ENCODE results near the gene PNKD.

PNKD gene

DNA sequence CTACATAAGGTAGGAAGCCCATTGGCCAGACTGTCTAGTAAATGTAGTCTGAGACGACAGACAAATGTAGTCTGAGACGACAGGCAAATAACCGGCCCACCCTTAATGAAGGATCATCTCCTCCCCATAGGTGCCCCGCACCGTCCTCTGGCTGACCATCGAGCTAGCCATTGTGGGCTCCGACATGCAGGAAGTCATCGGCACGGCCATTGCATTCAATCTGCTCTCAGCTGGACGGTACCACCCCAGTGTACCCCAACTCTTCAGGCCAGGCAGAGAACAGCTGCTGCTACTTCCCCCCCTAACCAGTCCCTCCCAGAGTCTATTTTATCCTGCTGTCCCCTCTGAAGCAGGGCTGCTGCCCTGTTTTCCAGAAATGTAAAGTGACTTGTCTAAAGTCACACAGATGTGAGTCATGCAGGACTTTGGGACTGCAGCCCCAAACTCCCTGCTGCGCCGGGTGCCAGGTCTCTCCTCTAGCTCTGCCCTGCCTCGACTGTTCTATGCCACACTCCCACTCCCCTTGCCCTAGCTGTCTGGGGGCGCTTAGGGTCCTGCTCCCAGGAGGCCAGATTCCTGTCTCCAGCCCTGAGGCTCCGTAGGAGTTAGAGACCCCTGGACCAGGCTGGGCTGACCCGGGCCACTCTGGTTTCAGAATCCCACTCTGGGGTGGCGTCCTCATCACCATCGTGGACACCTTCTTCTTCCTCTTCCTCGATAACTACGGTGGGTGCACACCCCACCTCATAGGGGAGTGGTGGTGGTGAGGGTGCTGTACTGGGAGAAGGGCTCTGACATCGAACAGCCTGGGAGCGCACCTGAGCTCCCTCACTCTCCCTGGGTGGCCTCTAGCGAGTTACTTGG is 116.4 kb downstream of the PNKD start:
- no peaks in the 10 kb centered on the region for H3K4me1 ChIP-seq (ENCODE audit: control insufficient read depth, insufficient read depth, low read length, poor library complexity, severe bottlenecking)
- H3K36me3 ChIP-seq (ENCODE audit: control insufficient read depth, insufficient read depth, low read length), result no peaks in the 10 kb centered on the region
- no peak overlapping the region for H3K27ac ChIP-seq (ENCODE audit: insufficient read depth, low read length, poor library complexity, severe bottlenecking)
- H3K4me3 ChIP-seq (ENCODE audit: insufficient read depth, low read depth, low read length, poor library complexity, severe bottlenecking), result no peak overlapping the region
- H3K9me3 ChIP-seq (ENCODE audit: control insufficient read depth, low read length), result no peaks in the 10 kb centered on the region
- no peaks in the 10 kb centered on the region for H3K27me3 ChIP-seq (replicated peaks; ENCODE audit: control insufficient read depth, insufficient read depth, low read length, poor library complexity, severe bottlenecking)
- no peak for DNase-seq

DNA sequence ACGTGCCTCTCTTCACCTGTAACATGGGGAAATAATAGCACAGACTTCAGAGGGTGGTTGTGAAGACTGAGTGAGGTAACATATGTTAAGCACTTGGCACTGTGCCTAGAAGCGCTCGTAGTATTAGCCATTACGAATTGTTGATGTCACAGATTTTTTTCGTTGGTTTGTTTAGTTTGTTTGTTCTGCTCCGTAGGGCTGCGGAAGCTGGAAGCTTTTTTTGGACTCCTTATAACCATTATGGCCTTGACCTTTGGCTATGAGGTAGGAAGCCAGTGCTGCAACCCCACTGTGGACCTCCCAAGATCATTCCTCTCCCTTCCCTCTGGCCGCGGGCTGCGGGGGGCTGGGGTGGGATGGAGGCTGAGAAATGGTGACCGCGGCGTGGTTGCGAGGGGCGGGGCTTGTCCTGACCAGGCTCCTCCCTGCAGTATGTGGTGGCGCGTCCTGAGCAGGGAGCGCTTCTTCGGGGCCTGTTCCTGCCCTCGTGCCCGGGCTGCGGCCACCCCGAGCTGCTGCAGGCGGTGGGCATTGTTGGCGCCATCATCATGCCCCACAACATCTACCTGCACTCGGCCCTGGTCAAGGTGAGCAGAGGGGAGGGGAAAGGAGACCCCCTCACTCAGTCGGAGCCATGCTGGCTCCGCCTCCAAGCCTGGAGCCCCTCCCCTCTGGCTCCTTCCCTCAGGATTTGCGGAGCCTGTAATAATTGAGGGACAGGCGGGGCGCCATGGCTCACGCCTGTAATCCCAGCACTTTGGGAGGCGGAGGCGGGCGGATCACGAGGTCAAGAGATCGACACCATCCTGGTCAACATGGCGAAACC is 117.3 kb downstream of the PNKD start:
- Histone ChIP-seq H3K4me1 (ENCODE audit: control insufficient read depth, insufficient read depth, low read length, poor library complexity, severe bottlenecking) (no peaks in the 10 kb centered on the region), H3K27ac (ENCODE audit: insufficient read depth, low read length, poor library complexity, severe bottlenecking) (no peak overlapping the region), H3K36me3 (ENCODE audit: control insufficient read depth, insufficient read depth, low read length) (no peaks in the 10 kb centered on the region), H3K9me3 (ENCODE audit: control insufficient read depth, low read length) (no peaks in the 10 kb centered on the region), H3K4me3 (ENCODE audit: insufficient read depth, low read depth, low read length, poor library complexity, severe bottlenecking) (no peak overlapping the region), H3K27me3 (replicated peaks; ENCODE audit: control insufficient read depth, insufficient read depth, low read length, poor library complexity, severe bottlenecking) (no peaks in the 10 kb centered on the region)
- no peak for DNase-seq

DNA sequence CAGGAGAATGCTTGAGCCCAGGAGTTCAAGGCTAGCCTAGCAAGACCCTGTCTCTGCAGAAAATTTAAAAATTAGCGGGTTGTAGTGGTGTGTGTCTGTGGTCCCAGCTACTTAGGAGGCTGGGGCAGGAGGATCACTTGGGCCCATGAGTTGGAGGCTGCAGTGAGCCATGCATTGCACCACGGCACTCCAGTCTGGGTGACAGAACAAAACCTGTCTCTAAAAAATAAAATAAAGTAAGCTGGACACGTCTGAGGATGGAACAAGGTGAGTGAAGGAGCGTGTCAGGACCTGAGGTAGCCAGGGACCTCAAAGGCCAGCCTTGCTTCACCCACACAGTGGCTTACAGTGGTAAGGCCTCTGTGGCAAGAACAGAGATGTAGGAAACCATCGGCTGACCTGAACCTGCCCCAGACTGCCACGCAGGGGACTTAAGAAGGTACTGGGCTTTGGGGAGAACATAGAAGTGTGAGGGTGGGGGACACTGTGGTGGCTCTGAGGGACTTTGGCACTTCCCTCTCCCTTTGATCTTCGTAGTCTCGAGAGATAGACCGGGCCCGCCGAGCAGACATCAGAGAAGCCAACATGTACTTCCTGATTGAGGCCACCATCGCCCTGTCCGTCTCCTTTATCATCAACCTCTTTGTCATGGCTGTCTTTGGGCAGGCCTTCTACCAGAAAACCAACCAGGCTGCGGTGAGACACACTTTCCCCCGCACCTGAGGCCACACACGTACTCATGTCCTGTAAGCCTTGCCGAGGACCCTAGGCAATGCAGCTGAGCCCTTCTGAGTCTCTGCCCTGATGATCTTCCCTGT is 119.2 kb downstream of the PNKD start:
- Histone ChIP-seq H3K4me1 (ENCODE audit: control insufficient read depth, insufficient read depth, low read length, poor library complexity, severe bottlenecking) (no peaks in the 10 kb centered on the region), H3K9me3 (ENCODE audit: control insufficient read depth, low read length) (no peaks in the 10 kb centered on the region), H3K36me3 (ENCODE audit: control insufficient read depth, insufficient read depth, low read length) (no peaks in the 10 kb centered on the region), H3K27ac (ENCODE audit: insufficient read depth, low read length, poor library complexity, severe bottlenecking) (no peak overlapping the region), H3K27me3 (replicated peaks; ENCODE audit: control insufficient read depth, insufficient read depth, low read length, poor library complexity, severe bottlenecking) (no peaks in the 10 kb centered on the region), H3K4me3 (ENCODE audit: insufficient read depth, low read depth, low read length, poor library complexity, severe bottlenecking) (no peak overlapping the region)
- no peak for DNase-seq

- no peak for DNase-seq
- H3K27ac ChIP-seq (ENCODE audit: insufficient read depth, low read length, poor library complexity, severe bottlenecking), result no peak overlapping the region
- H3K27me3 ChIP-seq (replicated peaks; ENCODE audit: control insufficient read depth, insufficient read depth, low read length, poor library complexity, severe bottlenecking), result no peaks in the 10 kb centered on the region
- no peaks in the 10 kb centered on the region for H3K9me3 ChIP-seq (ENCODE audit: control insufficient read depth, low read length)
- no peaks in the 10 kb centered on the region for H3K36me3 ChIP-seq (ENCODE audit: control insufficient read depth, insufficient read depth, low read length)
- peaks cover 3% of the 10 kb centered on the region for H3K4me1 ChIP-seq (ENCODE audit: control insufficient read depth, insufficient read depth, low read length, poor library complexity, severe bottlenecking)
- H3K4me3 ChIP-seq (ENCODE audit: insufficient read depth, low read depth, low read length, poor library complexity, severe bottlenecking), result no peak overlapping the region
These were observed 120.9 kb downstream of the PNKD start for GRCh38 chr2:218391202-218391601.

- H3K27me3 ChIP-seq (replicated peaks; ENCODE audit: control insufficient read depth, insufficient read depth, low read length, poor library complexity, severe bottlenecking), result no peaks in the 10 kb centered on the region
- no peak overlapping the region for H3K27ac ChIP-seq (ENCODE audit: insufficient read depth, low read length, poor library complexity, severe bottlenecking)
- DNase-seq, result no peak
- no peaks in the 10 kb centered on the region for H3K36me3 ChIP-seq (ENCODE audit: control insufficient read depth, insufficient read depth, low read length)
- no peak overlapping the region for H3K4me3 ChIP-seq (ENCODE audit: insufficient read depth, low read depth, low read length, poor library complexity, severe bottlenecking)
- no peaks in the 10 kb centered on the region for H3K9me3 ChIP-seq (ENCODE audit: control insufficient read depth, low read length)
- H3K4me1 ChIP-seq (ENCODE audit: control insufficient read depth, insufficient read depth, low read length, poor library complexity, severe bottlenecking), result peaks cover 16% of the 10 kb centered on the region
These were observed 122.1 kb downstream of the PNKD start for GRCh38 chr2:218392459-218392858.

DNA sequence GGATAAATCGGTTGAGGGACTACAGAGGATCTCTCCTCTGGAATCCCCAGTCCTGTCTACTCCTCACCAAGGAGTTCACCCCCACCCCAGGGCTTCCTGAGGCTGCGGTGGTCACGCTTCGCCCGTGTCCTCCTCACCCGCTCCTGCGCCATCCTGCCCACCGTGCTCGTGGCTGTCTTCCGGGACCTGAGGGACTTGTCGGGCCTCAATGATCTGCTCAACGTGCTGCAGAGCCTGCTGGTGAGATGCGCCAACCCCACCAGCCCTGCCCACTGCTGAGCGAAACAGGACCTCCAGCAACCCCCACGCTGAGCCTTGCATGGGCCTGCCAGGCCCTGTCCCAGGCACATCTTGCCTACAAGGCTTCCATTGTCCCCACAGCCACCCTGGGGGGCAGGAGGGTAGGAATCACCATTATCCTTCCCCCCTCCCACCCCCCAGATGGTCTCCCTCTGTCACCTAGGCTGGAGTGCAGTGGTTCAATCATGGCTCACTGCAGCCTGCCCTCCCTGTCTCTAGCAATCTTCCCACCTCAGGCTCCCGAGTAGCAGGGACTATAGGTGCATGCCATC is 122.7 kb downstream of the PNKD start:
- H3K4me1 ChIP-seq (ENCODE audit: control insufficient read depth, insufficient read depth, low read length, poor library complexity, severe bottlenecking), result peaks cover 21% of the 10 kb centered on the region
- no peak overlapping the region for H3K4me3 ChIP-seq (ENCODE audit: insufficient read depth, low read depth, low read length, poor library complexity, severe bottlenecking)
- DNase-seq, result no peak
- no peaks in the 10 kb centered on the region for H3K36me3 ChIP-seq (ENCODE audit: control insufficient read depth, insufficient read depth, low read length)
- H3K27ac ChIP-seq (ENCODE audit: insufficient read depth, low read length, poor library complexity, severe bottlenecking), result no peak overlapping the region
- H3K9me3 ChIP-seq (ENCODE audit: control insufficient read depth, low read length), result no peaks in the 10 kb centered on the region
- H3K27me3 ChIP-seq (replicated peaks; ENCODE audit: control insufficient read depth, insufficient read depth, low read length, poor library complexity, severe bottlenecking), result no peaks in the 10 kb centered on the region

DNA sequence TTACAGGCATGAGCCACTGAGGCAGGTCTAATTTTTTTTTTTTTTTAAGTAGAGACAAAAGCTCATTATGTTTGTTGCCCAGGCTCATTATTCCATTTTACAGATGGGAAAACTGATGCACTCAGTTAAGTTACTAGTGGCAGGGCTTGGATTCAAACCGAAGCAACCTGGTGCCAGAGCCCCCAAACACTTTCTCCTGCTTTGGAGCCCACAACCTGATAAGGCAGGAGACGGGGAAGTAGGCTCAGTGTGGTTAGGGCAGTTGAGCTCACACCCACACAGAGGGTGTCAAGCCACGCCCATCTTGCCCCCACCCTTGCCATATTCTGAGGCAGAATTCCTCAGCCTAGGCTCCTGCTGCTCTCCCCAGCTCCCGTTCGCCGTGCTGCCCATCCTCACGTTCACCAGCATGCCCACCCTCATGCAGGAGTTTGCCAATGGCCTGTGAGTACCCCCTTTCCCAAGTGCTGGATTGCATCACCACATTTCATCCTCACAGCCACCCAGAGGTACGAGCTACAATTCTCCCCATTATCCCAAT is 123.5 kb downstream of the PNKD start:
- Histone ChIP-seq H3K4me1 (ENCODE audit: control insufficient read depth, insufficient read depth, low read length, poor library complexity, severe bottlenecking) (peaks cover 27% of the 10 kb centered on the region), H3K9me3 (ENCODE audit: control insufficient read depth, low read length) (no peaks in the 10 kb centered on the region), H3K36me3 (ENCODE audit: control insufficient read depth, insufficient read depth, low read length) (no peaks in the 10 kb centered on the region), H3K4me3 (ENCODE audit: insufficient read depth, low read depth, low read length, poor library complexity, severe bottlenecking) (no peak overlapping the region), H3K27me3 (replicated peaks; ENCODE audit: control insufficient read depth, insufficient read depth, low read length, poor library complexity, severe bottlenecking) (no peaks in the 10 kb centered on the region), H3K27ac (ENCODE audit: insufficient read depth, low read length, poor library complexity, severe bottlenecking) (no peak overlapping the region)
- DNase-seq, result no peak

GRCh38 chr2:218394298-218395089 is 124.2 kb downstream of the PNKD start:
- H3K4me3 ChIP-seq (ENCODE audit: insufficient read depth, low read depth, low read length, poor library complexity, severe bottlenecking), result no peak overlapping the region
- no peaks in the 10 kb centered on the region for H3K27me3 ChIP-seq (replicated peaks; ENCODE audit: control insufficient read depth, insufficient read depth, low read length, poor library complexity, severe bottlenecking)
- no peak for DNase-seq
- H3K27ac ChIP-seq (ENCODE audit: insufficient read depth, low read length, poor library complexity, severe bottlenecking), result no peak overlapping the region
- H3K36me3 ChIP-seq (ENCODE audit: control insufficient read depth, insufficient read depth, low read length), result no peaks in the 10 kb centered on the region
- H3K9me3 ChIP-seq (ENCODE audit: control insufficient read depth, low read length), result no peaks in the 10 kb centered on the region
- peaks cover 32% of the 10 kb centered on the region for H3K4me1 ChIP-seq (ENCODE audit: control insufficient read depth, insufficient read depth, low read length, poor library complexity, severe bottlenecking)

DNA sequence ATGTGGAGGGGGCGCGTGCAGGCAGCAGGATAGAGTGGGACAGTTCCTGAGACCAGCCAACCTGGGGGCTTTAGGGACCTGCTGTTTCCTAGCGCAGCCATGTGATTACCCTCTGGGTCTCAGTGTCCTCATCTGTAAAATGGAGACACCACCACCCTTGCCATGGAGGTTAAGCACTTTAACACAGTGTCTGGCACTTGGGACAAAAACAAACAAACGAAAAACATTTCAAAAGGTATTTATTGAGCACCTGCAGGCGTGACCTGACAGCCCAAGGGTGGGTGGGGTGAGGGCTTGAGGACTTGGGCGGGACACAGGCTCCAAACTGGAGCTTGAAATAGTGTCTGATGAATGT is 124.7 kb downstream of the PNKD start:
- Histone ChIP-seq H3K4me3 (ENCODE audit: insufficient read depth, low read depth, low read length, poor library complexity, severe bottlenecking) (no peak overlapping the region), H3K9me3 (ENCODE audit: control insufficient read depth, low read length) (no peaks in the 10 kb centered on the region), H3K4me1 (ENCODE audit: control insufficient read depth, insufficient read depth, low read length, poor library complexity, severe bottlenecking) (peaks cover 32% of the 10 kb centered on the region), H3K27ac (ENCODE audit: insufficient read depth, low read length, poor library complexity, severe bottlenecking) (no peak overlapping the region), H3K27me3 (replicated peaks; ENCODE audit: control insufficient read depth, insufficient read depth, low read length, poor library complexity, severe bottlenecking) (no peaks in the 10 kb centered on the region), H3K36me3 (ENCODE audit: control insufficient read depth, insufficient read depth, low read length) (no peaks in the 10 kb centered on the region)
- no peak for DNase-seq

Measured in effector memory CD4-positive, alpha-beta T cell (primary cell).